Skeletal muscle satellite cell (primary cell): Measurements from ENCODE around the gene TDRD12.
"Not testable (repeated sequence)": the region's sequence is repeated elsewhere in the genome, so short reads cannot be mapped to it uniquely, and the experiment has no call there.

Experiments used
- H3K27me3 ChIP-seq: 2 replicates; pipeline ENCODE4 v1.7.0; 2013; ENCODE audit warnings: low read length; ENCODE audit not compliant: control insufficient read depth, insufficient read depth
- H3K36me3 ChIP-seq: 2 replicates; pipeline ENCODE4 v1.7.0; 2013; ENCODE audit warnings: mild to moderate bottlenecking, control low read depth, low read length; ENCODE audit not compliant: insufficient read depth
- H3K4me1 ChIP-seq: 2 replicates; pipeline ENCODE4 v1.7.0; 2013; ENCODE audit warnings: low read length; ENCODE audit not compliant: control insufficient read depth, insufficient read depth
- H3K4me2 ChIP-seq: 2 replicates; pipeline ENCODE4 v1.7.0; 2013; ENCODE audit warnings: mild to moderate bottlenecking, low read length
- H3K4me3 ChIP-seq: 2 replicates; pipeline ENCODE4 v1.7.0; 2013; ENCODE audit warnings: low read length
- H3K9ac ChIP-seq: 2 replicates; pipeline ENCODE4 v1.7.0; 2013; ENCODE audit warnings: mild to moderate bottlenecking, low read depth, low read length, moderate library complexity
- H3K9me3 ChIP-seq: replicated peaks from 2 replicates; pipeline ENCODE4 v1.7.0; 2013; ENCODE audit warnings: mild to moderate bottlenecking, control low read depth, low read length

TDRD12 gene

DNA sequence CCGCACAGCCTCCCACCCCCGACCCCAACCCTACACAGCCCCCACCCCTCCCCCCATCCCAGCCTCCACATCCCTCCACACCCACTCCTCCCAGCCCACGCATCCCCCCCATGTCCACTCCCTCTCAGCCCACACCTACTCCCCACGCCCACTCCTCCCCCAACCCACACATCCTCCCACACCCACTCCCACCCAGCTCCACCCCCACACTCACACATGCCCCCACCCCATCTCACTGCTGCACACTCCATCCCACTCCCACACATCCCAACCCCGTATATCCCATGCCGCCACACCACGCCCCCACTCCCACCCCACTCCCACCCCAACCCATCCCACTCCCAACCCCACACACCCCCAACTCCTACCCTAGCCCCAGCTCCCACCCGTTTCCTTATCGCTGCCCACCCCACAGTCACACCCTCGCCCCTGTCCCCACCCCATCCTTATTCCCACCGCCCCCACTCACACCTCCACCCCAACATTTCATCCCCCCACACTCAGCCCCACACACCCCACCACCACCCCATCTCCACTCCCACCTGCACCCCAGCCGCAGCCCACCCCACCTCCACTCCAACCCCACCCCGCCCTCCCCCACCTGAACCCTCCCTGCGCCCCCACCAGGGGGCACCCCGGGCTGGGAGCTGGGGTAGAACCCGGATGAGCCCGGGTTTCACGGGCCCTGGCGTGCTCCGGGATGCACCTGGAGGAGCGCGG is 809 bp downstream of the TDRD12 start:
- no peaks in the 10 kb centered on the region for H3K9me3 ChIP-seq
- no peak overlapping the region for H3K9ac ChIP-seq
- peaks cover 3% of the 10 kb centered on the region for H3K36me3 ChIP-seq
- no peaks in the 10 kb centered on the region for H3K27me3 ChIP-seq
- no peak overlapping the region for H3K4me3 ChIP-seq
- no peak overlapping the region for H3K4me2 ChIP-seq
- no peaks in the 10 kb centered on the region for H3K4me1 ChIP-seq

DNA sequence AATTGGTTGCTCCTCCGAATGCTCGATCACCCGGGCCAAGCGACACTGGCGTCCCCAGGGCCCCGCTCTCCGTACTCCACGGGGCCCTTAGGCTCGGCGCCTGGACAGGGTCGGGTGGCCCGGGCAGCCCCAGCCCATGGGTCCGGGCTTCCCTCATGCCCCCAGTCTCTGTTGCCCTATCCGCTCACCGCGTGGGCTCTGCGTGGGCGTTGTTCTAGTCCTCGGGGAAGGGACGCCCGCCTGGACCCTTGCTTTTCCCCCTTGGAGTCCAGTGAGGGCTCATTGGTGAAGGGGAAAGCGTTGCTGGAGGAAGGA is 1.3 kb downstream of the TDRD12 start:
- Histone ChIP-seq H3K4me2 (no peak overlapping the region), H3K4me1 (no peaks in the 10 kb centered on the region), H3K27me3 (no peaks in the 10 kb centered on the region), H3K36me3 (peaks cover 3% of the 10 kb centered on the region), H3K9me3 (no peaks in the 10 kb centered on the region), H3K4me3 (no peak overlapping the region), H3K9ac (no peak overlapping the region)

DNA sequence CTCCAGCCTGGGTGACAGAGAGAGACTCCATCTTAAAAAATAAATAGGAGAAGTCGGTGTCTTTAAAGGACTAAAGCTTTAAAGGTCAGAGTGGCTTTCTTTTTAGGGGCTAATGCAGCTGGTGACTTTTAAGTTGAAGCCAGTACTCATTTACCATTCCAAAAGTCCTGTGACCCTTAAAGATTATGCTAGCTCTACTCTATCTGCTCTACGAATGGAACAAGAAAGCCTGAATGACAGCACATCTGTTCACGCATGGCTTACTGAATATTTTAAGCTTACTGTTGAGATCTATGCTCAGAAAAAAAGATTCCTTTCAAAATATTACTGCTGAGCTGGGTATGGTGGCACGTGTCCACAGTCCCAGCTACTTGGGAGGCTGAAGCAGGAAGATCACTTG is 16.4 kb downstream of the TDRD12 start:
- Histone ChIP-seq H3K9me3 (no peaks in the 10 kb centered on the region), H3K4me3 (no peak overlapping the region), H3K4me2 (no peak overlapping the region), H3K27me3 (peaks cover 6% of the 10 kb centered on the region), H3K36me3 (no peaks in the 10 kb centered on the region), H3K9ac (no peak overlapping the region), H3K4me1 (no peaks in the 10 kb centered on the region)

DNA sequence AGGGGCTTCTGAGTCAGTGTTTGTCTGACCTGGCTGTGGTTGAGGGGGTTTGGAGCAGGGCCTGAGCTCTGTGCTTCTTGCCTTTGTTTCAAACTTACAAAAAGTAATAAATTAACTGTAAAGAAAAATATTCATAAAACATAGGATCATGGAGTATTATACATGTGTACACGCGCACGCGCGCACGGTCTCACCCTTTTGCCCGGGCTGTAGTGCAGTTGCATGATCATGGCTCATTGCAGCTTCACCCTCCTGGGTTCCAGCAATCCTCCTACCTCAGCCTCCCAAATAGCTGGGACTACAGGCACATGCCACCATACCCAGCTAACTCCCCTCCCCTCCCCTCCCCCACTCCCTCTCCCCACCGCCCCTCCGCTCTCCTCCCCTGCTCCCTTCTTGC is 23.5 kb downstream of the TDRD12 start:
- no peak overlapping the region for H3K4me2 ChIP-seq
- no peak overlapping the region for H3K9ac ChIP-seq
- no peaks in the 10 kb centered on the region for H3K9me3 ChIP-seq
- no peaks in the 10 kb centered on the region for H3K4me1 ChIP-seq
- H3K4me3 ChIP-seq, result no peak overlapping the region
- no peaks in the 10 kb centered on the region for H3K36me3 ChIP-seq
- peaks cover 18% of the 10 kb centered on the region for H3K27me3 ChIP-seq

DNA sequence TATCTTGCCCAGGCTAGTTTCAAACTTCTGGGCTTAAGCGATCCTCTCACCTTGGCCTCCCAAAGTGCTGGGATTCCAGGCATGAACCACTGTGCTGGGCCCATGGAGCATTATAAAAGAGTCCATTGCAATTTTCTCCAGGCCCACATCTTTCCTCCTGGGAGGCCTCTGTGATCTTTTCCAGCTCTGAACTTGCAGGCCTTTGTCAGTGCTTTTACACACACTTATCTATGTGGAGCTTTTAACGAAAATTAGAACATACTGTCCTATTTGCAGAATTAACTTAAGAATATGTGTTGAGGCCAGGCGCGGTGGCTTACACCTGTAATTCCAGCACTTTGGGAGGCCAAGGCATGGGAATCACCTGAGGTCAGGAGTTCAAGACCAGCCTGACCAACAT is 23.9 kb downstream of the TDRD12 start:
- no peaks in the 10 kb centered on the region for H3K36me3 ChIP-seq
- H3K4me1 ChIP-seq, result no peaks in the 10 kb centered on the region
- no peaks in the 10 kb centered on the region for H3K9me3 ChIP-seq
- H3K9ac ChIP-seq, result no peak overlapping the region
- no peak overlapping the region for H3K4me2 ChIP-seq
- no peak overlapping the region for H3K4me3 ChIP-seq
- H3K27me3 ChIP-seq, result peaks cover 21% of the 10 kb centered on the region

DNA sequence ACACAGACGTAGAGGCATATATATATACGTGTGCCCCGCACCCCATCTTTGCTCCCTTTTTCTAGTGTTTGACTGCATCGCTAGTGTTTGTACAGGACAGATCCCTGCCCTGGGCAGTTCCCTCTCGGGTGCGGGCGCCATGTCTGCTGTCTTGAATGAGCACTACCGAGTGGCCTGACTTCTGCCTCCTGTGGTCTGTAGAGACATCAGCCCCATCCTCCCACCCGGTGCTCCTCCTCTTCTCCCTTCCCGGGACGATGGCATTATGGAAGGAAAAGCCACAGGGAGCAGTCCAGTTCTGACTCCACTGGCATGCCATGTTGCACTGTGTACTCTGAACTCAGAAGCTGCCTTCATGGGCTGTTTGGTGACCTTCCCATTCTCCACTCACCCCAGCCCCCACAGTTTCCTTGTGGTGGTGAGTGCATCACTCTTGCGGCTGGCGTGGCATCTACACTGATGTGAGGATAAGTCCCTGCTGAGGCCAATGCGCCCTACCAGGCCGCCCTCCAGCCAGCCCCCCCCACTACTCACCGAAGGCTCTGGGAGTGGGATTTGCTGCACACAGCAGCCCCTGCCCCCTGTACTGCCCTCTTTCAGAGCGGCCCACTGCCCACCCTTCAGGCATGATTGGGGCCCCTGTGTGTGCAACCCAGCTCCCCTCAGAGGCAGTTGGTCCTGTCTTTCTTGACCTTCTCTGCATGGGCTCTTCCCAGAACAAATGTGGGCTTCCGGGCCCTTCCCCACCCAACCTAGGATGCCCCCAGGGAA is 25.2 kb downstream of the TDRD12 start:
- peaks cover 25% of the 10 kb centered on the region for H3K27me3 ChIP-seq
- H3K9ac ChIP-seq, result no peak overlapping the region
- H3K9me3 ChIP-seq, result no peaks in the 10 kb centered on the region
- no peaks in the 10 kb centered on the region for H3K36me3 ChIP-seq
- no peak overlapping the region for H3K4me2 ChIP-seq
- H3K4me1 ChIP-seq, result no peaks in the 10 kb centered on the region
- no peak overlapping the region for H3K4me3 ChIP-seq

DNA sequence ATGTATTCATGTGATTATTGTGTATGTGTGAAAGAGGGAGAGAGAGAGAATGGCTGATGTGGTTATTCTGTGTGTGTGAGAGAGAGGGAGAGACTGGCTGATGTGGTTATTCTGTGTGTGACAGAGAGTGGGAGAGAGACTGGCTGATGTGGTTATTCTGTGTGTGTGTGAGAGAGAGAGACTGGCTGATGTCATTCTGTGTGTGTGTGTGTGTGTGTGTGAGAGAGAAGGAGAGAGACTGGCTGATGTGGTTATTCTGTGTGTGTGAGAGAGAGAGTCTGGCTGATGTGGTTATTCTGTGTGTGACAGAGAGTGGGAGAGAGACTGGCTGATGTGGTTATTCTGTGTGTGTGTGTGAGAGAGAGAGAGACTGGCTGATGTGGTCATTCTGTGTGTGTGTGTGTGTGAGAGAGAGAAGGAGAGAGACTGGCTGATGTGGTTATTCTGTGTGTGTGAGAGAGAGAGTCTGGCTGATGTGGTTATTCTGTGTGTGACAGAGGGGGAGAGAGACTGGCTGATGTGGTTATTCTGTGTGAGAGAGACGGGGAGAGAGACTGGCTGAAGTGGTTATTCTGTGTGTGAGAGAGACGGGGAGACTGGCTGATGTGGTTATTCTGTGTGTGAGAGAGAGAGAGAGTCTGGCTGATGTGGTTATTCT is 26.2 kb downstream of the TDRD12 start:
- not testable (repeated sequence) for H3K4me3 ChIP-seq, H3K9ac ChIP-seq, H3K4me2 ChIP-seq, H3K36me3 ChIP-seq, H3K9me3 ChIP-seq, H3K4me1 ChIP-seq
- H3K27me3 ChIP-seq, result peaks cover 25% of the 10 kb centered on the region

DNA sequence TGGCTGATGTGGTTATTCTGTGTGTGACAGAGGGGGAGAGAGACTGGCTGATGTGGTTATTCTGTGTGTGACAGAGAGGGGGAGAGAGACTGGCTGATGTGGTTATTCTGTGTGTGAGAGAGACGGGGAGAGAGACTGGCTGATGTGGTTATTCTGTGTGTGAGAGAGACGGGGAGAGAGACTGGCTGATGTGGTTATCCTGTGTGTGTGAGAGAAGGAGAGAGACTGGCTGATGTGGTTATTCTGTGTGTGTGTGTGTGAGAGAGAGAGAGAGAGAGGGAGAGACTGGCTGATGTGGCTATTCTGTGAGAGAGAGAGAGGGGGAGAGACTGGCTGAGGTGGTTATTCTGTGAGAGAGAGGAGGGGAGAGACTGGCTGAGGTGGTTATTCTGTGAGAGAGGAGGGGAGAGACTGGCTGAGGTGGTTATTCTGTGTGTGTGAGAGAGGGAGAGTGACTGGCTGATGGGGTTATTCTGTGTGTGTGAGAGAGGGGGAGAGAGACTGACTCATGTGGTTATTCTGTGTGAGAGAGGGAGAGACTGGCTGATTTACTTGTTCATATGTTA is 27.1 kb downstream of the TDRD12 start:
- not testable (repeated sequence) for H3K9ac ChIP-seq, H3K36me3 ChIP-seq, H3K9me3 ChIP-seq, H3K4me2 ChIP-seq, H3K4me1 ChIP-seq, H3K4me3 ChIP-seq
- peaks cover 27% of the 10 kb centered on the region for H3K27me3 ChIP-seq

DNA sequence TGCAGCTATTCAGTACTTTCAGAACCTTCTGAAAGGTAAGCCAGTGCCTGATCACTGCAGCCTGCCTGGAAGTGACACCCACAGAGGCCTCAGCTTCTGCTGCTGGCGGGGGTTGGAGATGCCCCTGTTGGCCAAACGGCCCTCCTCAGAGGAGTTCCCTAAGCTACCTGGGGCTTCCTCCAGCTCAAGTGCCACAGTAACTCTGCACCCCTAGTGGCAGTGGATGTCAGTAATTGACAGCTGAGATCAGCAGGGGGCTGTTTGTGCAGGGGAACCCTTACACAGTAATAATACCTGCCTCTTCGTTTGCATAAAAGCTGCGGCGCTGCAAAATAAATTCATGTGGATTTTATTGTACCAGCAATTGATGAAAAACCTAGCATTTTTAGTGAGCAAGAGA is 28.9 kb downstream of the TDRD12 start:
- peaks cover 27% of the 10 kb centered on the region for H3K27me3 ChIP-seq
- H3K4me1 ChIP-seq, result no peaks in the 10 kb centered on the region
- H3K36me3 ChIP-seq, result no peaks in the 10 kb centered on the region
- H3K9me3 ChIP-seq, result no peaks in the 10 kb centered on the region
- no peak overlapping the region for H3K9ac ChIP-seq
- no peak overlapping the region for H3K4me2 ChIP-seq
- no peak overlapping the region for H3K4me3 ChIP-seq

DNA sequence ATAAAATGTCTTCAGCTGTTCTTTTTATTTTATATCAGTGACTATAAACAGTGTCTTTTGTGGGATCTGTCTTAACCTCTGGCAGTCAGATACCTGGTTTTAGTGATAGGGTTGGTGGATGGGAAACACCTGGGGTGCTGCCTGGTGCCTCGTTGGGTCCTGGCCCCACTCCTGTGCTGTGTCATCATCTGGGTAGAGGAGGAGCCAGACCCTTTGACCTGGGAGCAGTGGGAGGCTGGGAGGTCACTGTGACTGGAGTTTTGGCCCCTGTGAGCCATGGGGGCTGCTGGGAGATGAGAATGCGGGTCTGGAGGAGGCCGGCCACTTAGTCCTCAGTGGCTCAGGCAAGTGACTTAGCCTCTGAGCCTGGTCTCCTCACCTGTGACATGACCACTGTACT is 29.4 kb downstream of the TDRD12 start:
- H3K9me3 ChIP-seq, result no peaks in the 10 kb centered on the region
- H3K4me1 ChIP-seq, result no peaks in the 10 kb centered on the region
- H3K4me2 ChIP-seq, result no peak overlapping the region
- H3K4me3 ChIP-seq, result no peak overlapping the region
- H3K9ac ChIP-seq, result no peak overlapping the region
- no peaks in the 10 kb centered on the region for H3K36me3 ChIP-seq
- H3K27me3 ChIP-seq, result peaks cover 27% of the 10 kb centered on the region

DNA sequence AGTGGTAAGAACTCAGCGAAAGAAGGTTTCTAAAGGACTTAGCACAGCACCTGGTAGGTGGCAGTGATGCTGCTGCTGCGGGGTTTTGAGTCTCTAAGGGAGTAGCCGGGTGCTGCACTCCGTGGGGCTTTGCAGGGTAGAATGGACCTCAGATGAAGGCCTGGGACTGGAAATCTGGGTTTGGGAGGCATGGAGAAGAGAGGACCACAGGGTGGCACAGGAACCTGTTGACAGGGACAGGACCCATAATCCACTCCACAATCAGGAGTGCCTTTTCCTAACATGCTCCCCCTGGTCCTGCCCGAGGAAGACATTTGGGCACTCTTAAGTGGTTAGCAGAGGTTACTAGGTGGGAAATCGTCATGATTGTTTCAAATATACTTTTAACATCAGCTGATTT is 29.8 kb downstream of the TDRD12 start:
- no peaks in the 10 kb centered on the region for H3K4me1 ChIP-seq
- no peak overlapping the region for H3K4me2 ChIP-seq
- H3K9me3 ChIP-seq, result no peaks in the 10 kb centered on the region
- H3K4me3 ChIP-seq, result no peak overlapping the region
- peaks cover 27% of the 10 kb centered on the region for H3K27me3 ChIP-seq
- no peak overlapping the region for H3K9ac ChIP-seq
- no peaks in the 10 kb centered on the region for H3K36me3 ChIP-seq
